WTC11 (cell line): ENCODE data around the gene CBLB. TPM values are rescaled to one million over a fixed set of nuclear protein-coding genes. Genes with fewer than 3 reads are reported as not detected.

ENCODE experiments used
- ATAC-seq: fragments of 200-7000 bp; cut with Tn5 transposase; 2 replicates; pipeline ENCODE4 v1.10.0; 2021; ENCODE audit warnings: mild to moderate bottlenecking, moderate library complexity
- CTCF ChIA-PET: fragments of 300-600 bp; sonication (Branson Sonifier 250); formaldehyde crosslinking; loops from one replicate; lab custom pipeline; 2021; ENCODE audit warnings: antibody characterized with exemption; lab: Charles Lee
- POLR2A ChIA-PET: fragments of 350-600 bp; sonication (Branson Sonifier 250); formaldehyde crosslinking; loops from one replicate; lab custom pipeline; 2021; ENCODE audit warnings: antibody characterized with exemption; lab: Charles Lee
- DNase-seq: peaks from one replicate; pipeline ENCODE4 v3.0.0; 2021; ENCODE audit warnings: low spot score
- H3K27ac Mint-ChIP-seq: 2 replicates; pipeline ENCODE4 v1.8.0; 2021; ENCODE audit warnings: mixed read lengths
- H3K27me3 Mint-ChIP-seq: 2 replicates; pipeline ENCODE4 v1.8.0; 2021; ENCODE audit warnings: low read depth, mild to moderate bottlenecking, moderate library complexity, mixed read lengths
- H3K36me3 Mint-ChIP-seq: 2 replicates; pipeline ENCODE4 v1.8.0; 2021; ENCODE audit warnings: mixed read lengths
- H3K4me1 Mint-ChIP-seq: 2 replicates; pipeline ENCODE4 v1.8.0; 2022; ENCODE audit warnings: mixed read lengths
- H3K4me3 Mint-ChIP-seq: 2 replicates; pipeline ENCODE4 v1.8.0; 2021; ENCODE audit warnings: mild to moderate bottlenecking, moderate library complexity, mixed read lengths
- H3K9me3 Mint-ChIP-seq: 2 replicates; pipeline ENCODE4 v1.8.0; 2021; ENCODE audit warnings: mixed read lengths
- AR ChIP-seq: fragments of 250-450 bp; sonication (Bioruptor Pico); IDR thresholded peaks from 2 replicates; pipeline ENCODE4 v1.9.0; 2021; ENCODE audit warnings: mild to moderate bottlenecking
- ATF6 ChIP-seq: sonication (generic); formaldehyde crosslinking; IDR thresholded peaks from 2 replicates; pipeline ENCODE4 v1.8.1; 2023; ENCODE audit warnings: mild to moderate bottlenecking, missing genetic modification reagents
- CDX4 ChIP-seq: fragments of 250-450 bp; sonication (Bioruptor Pico); IDR thresholded peaks from 2 replicates; pipeline ENCODE4 v1.9.0; 2021; ENCODE audit warnings: moderate library complexity, mild to moderate bottlenecking, inconsistent platforms, borderline replicate concordance
- FOXP1 ChIP-seq: sonication (generic); formaldehyde crosslinking; IDR thresholded peaks from 2 replicates; pipeline ENCODE4 v1.8.0; 2022; ENCODE audit warnings: missing genetic modification reagents, mild to moderate bottlenecking, moderate library complexity, borderline replicate concordance
- HMGA2 ChIP-seq: fragments of 250-450 bp; sonication (Bioruptor Pico); IDR thresholded peaks from 2 replicates; pipeline ENCODE4 v1.4.0; 2021; ENCODE audit warnings: mild to moderate bottlenecking, moderate library complexity
- HMGXB4 ChIP-seq: sonication (generic); formaldehyde crosslinking; IDR thresholded peaks from 2 replicates; pipeline ENCODE4 v1.8.1; 2023; ENCODE audit warnings: mild to moderate bottlenecking, moderate library complexity, missing genetic modification reagents
- MLX ChIP-seq: sonication (generic); formaldehyde crosslinking; IDR thresholded peaks from 2 replicates; pipeline ENCODE4 v1.8.1; 2023; ENCODE audit warnings: mild to moderate bottlenecking, missing genetic modification reagents, moderate library complexity
- SOX15 ChIP-seq: fragments of 250-450 bp; sonication (Bioruptor Pico); IDR thresholded peaks from 2 replicates; pipeline ENCODE4 v1.9.0; 2021; ENCODE audit warnings: mild to moderate bottlenecking
- SP1 ChIP-seq: sonication (generic); formaldehyde crosslinking; conservative IDR thresholded peaks from 2 replicates; pipeline ENCODE4 v1.8.1; 2022; ENCODE audit warnings: missing genetic modification reagents
- ZBTB21 ChIP-seq: sonication (generic); formaldehyde crosslinking; IDR thresholded peaks from 2 replicates; pipeline ENCODE4 v1.8.1; 2023; ENCODE audit warnings: mild to moderate bottlenecking, missing genetic modification reagents, borderline replicate concordance
- ZNF138 ChIP-seq: sonication (generic); formaldehyde crosslinking; conservative IDR thresholded peaks from 2 replicates; pipeline ENCODE4 v1.8.1; 2022; ENCODE audit warnings: mild to moderate bottlenecking, moderate library complexity, missing genetic modification reagents
- ZNF263 ChIP-seq: sonication (generic); formaldehyde crosslinking; IDR thresholded peaks from 2 replicates; pipeline ENCODE4 v1.8.1; 2022; ENCODE audit warnings: low read depth, mild to moderate bottlenecking, moderate library complexity, missing genetic modification reagents
- ZNF281 ChIP-seq: sonication (generic); formaldehyde crosslinking; IDR thresholded peaks from 2 replicates; pipeline ENCODE4 v1.8.0; 2023; ENCODE audit warnings: mild to moderate bottlenecking, missing genetic modification reagents
- ZNF423 ChIP-seq: fragments of 250-450 bp; sonication (Bioruptor Pico); IDR thresholded peaks from 2 replicates; pipeline ENCODE4 v2.1.2; 2022; ENCODE audit warnings: mild to moderate bottlenecking, moderate library complexity
- total RNA-seq: library from RNA; stranded (reverse); gene quantifications from 3 replicates; pipeline ENCODE4 v1.2.3, GENCODE V29; 2021
- TF ChIP-seq, protein P1 (sequence below): fragments of 250-450 bp; sonication (Bioruptor Pico); IDR thresholded peaks from 2 replicates; pipeline ENCODE4 v1.9.0; 2021; ENCODE audit warnings: mild to moderate bottlenecking, borderline replicate concordance
- TF ChIP-seq, protein P2 (sequence below): sonication (generic); formaldehyde crosslinking; IDR thresholded peaks from 2 replicates; pipeline ENCODE4 v1.8.0; 2022; ENCODE audit warnings: mild to moderate bottlenecking, missing genetic modification reagents
- TF ChIP-seq, protein P3 (sequence below): fragments of 250-450 bp; sonication (Bioruptor Pico); IDR thresholded peaks from 2 replicates; pipeline ENCODE4 v1.9.0; 2021; ENCODE audit warnings: mild to moderate bottlenecking
- TF ChIP-seq, protein P4 (sequence below): sonication (generic); formaldehyde crosslinking; IDR thresholded peaks from 2 replicates; pipeline ENCODE4 v1.8.1; 2022; ENCODE audit warnings: low read depth, mild to moderate bottlenecking, moderate library complexity, missing genetic modification reagents, borderline replicate concordance

CBLB gene
- total RNA-seq, 1 experiment from 2014 or later, result 19.8 TPM

GRCh38 chr3:105733356-105733755 is 135.5 kb downstream of the CBLB start (continued):
- TF ChIP-seq MLX (no peak), ZNF281 (CRISPR knock-in tag) (no peak), CDX4 (CRISPR knock-in tag) (no peak), HMGXB4 (CRISPR knock-in tag) (no peak), ZNF138 (CRISPR knock-in tag) (no peak), HMGA2 (CRISPR knock-in tag) (no peak), ATF6 (CRISPR knock-in tag) (no peak)
- TF ChIP-seq, protein P1, sequence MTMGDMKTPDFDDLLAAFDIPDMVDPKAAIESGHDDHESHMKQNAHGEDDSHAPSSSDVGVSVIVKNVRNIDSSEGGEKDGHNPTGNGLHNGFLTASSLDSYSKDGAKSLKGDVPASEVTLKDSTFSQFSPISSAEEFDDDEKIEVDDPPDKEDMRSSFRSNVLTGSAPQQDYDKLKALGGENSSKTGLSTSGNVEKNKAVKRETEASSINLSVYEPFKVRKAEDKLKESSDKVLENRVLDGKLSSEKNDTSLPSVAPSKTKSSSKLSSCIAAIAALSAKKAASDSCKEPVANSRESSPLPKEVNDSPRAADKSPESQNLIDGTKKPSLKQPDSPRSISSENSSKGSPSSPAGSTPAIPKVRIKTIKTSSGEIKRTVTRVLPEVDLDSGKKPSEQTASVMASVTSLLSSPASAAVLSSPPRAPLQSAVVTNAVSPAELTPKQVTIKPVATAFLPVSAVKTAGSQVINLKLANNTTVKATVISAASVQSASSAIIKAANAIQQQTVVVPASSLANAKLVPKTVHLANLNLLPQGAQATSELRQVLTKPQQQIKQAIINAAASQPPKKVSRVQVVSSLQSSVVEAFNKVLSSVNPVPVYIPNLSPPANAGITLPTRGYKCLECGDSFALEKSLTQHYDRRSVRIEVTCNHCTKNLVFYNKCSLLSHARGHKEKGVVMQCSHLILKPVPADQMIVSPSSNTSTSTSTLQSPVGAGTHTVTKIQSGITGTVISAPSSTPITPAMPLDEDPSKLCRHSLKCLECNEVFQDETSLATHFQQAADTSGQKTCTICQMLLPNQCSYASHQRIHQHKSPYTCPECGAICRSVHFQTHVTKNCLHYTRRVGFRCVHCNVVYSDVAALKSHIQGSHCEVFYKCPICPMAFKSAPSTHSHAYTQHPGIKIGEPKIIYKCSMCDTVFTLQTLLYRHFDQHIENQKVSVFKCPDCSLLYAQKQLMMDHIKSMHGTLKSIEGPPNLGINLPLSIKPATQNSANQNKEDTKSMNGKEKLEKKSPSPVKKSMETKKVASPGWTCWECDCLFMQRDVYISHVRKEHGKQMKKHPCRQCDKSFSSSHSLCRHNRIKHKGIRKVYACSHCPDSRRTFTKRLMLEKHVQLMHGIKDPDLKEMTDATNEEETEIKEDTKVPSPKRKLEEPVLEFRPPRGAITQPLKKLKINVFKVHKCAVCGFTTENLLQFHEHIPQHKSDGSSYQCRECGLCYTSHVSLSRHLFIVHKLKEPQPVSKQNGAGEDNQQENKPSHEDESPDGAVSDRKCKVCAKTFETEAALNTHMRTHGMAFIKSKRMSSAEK, result no peak

GRCh38 chr3:105731686-105732085 is 137.1 kb downstream of the CBLB start:
- DNase-seq (no peak), ATAC-seq (no peak)
- Mint-ChIP-seq H3K36me3 (peaks cover 17% of the 10 kb centered on the region), H3K9me3 (peaks cover 16% of the 10 kb centered on the region), H3K4me1 (no peaks in the 10 kb centered on the region), H3K4me3 (no peak overlapping the region), H3K27me3 (no peaks in the 10 kb centered on the region), H3K27ac (no peak overlapping the region)
- POLR2A ChIA-PET, result no interaction called here
- CTCF ChIA-PET, result no interaction called here
- no peak for TF ChIP-seq ZNF263
- no peak for TF ChIP-seq AR (CRISPR knock-in tag)
- no peak for TF ChIP-seq ZNF423 (CRISPR knock-in tag)
- TF ChIP-seq, protein P2, sequence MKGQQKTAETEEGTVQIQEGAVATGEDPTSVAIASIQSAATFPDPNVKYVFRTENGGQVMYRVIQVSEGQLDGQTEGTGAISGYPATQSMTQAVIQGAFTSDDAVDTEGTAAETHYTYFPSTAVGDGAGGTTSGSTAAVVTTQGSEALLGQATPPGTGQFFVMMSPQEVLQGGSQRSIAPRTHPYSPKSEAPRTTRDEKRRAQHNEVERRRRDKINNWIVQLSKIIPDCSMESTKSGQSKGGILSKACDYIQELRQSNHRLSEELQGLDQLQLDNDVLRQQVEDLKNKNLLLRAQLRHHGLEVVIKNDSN (CRISPR knock-in tag), result no peak
- TF ChIP-seq, protein P3, sequence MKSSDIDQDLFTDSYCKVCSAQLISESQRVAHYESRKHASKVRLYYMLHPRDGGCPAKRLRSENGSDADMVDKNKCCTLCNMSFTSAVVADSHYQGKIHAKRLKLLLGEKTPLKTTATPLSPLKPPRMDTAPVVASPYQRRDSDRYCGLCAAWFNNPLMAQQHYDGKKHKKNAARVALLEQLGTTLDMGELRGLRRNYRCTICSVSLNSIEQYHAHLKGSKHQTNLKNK (CRISPR knock-in tag), result no peak
- TF ChIP-seq SP1, result no peak
- TF ChIP-seq, protein P4, sequence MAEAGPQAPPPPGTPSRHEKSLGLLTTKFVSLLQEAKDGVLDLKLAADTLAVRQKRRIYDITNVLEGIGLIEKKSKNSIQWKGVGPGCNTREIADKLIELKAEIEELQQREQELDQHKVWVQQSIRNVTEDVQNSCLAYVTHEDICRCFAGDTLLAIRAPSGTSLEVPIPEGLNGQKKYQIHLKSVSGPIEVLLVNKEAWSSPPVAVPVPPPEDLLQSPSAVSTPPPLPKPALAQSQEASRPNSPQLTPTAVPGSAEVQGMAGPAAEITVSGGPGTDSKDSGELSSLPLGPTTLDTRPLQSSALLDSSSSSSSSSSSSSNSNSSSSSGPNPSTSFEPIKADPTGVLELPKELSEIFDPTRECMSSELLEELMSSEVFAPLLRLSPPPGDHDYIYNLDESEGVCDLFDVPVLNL (CRISPR knock-in tag), result no peak
- no peak for TF ChIP-seq ZBTB21
- TF ChIP-seq SOX15, result no peak
- no peak for TF ChIP-seq FOXP1 (CRISPR knock-in tag)
